Panc1 (cell line): ENCODE measurements around the gene CXCR5.

Experiments
- CTCF ChIP-seq: fragments of 450-650 bp; IDR thresholded peaks from 2 replicates; pipeline ENCODE4 v1.5.1; 2017; ENCODE audit warnings: mild to moderate bottlenecking
- POLR2AphosphoS5 ChIP-seq: IDR thresholded peaks from 2 replicates; pipeline ENCODE4 v1.6.1; 2012; ENCODE audit warnings: mild to moderate bottlenecking, low read depth, low read length, moderate library complexity
- TCF7L2 ChIP-seq: IDR thresholded peaks from 2 replicates; pipeline ENCODE4 v1.6.1; 2011; ENCODE audit warnings: mild to moderate bottlenecking, low read depth, low read length, inconsistent platforms
- TF ChIP-seq, protein P1 (sequence below), 2 experiments: IDR thresholded peaks; 2 replicates each; pipeline ENCODE4 v1.6.1; 2011 to 2012; ENCODE audit warnings: low read depth in 2 of 2, control low read depth in 1 of 2, low read length in 1 of 2, mild to moderate bottlenecking in 1 of 2, moderate library complexity in 1 of 2; ENCODE audit not compliant: insufficient read depth in 1 of 2

DNA sequence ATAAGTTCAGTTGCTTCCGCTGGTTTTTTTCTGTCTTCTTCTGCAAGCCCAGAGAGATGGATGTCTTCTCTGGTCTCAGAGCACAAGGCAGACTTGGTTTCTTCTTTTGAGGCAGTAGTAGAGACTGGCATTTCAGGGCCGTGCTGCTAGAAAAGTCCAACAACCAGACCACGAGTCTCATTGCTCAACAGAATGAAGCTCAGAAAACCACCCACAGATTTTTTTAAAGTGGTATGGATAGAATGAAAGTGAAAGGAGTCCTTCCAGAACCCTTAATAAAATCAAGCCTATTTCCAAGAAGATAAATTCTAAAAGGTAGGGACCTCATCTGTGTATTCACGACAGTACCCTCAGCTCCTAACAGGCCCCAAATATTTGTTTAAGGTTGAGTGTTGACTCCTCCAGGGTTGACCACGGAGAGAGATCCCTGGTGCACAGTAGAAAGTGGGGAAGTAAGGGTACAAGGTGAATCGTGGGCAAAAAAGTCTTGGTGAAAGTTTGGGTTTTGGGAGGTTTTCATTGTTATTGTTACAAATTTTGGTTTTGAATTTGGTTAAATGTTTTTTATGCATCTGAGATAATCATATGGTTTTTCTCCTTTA, 49.2 kb upstream of the CXCR5 start:
- TF ChIP-seq CTCF, result no peak
- TF ChIP-seq POLR2AphosphoS5, result no peak
- no peak for TF ChIP-seq TCF7L2
- TF ChIP-seq, protein P1, sequence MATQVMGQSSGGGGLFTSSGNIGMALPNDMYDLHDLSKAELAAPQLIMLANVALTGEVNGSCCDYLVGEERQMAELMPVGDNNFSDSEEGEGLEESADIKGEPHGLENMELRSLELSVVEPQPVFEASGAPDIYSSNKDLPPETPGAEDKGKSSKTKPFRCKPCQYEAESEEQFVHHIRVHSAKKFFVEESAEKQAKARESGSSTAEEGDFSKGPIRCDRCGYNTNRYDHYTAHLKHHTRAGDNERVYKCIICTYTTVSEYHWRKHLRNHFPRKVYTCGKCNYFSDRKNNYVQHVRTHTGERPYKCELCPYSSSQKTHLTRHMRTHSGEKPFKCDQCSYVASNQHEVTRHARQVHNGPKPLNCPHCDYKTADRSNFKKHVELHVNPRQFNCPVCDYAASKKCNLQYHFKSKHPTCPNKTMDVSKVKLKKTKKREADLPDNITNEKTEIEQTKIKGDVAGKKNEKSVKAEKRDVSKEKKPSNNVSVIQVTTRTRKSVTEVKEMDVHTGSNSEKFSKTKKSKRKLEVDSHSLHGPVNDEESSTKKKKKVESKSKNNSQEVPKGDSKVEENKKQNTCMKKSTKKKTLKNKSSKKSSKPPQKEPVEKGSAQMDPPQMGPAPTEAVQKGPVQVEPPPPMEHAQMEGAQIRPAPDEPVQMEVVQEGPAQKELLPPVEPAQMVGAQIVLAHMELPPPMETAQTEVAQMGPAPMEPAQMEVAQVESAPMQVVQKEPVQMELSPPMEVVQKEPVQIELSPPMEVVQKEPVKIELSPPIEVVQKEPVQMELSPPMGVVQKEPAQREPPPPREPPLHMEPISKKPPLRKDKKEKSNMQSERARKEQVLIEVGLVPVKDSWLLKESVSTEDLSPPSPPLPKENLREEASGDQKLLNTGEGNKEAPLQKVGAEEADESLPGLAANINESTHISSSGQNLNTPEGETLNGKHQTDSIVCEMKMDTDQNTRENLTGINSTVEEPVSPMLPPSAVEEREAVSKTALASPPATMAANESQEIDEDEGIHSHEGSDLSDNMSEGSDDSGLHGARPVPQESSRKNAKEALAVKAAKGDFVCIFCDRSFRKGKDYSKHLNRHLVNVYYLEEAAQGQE (IDR thresholded peaks at IDR 0.05; ENCODE audit: insufficient read depth in 1 of 2, low read depth in 2 of 2, low read length in 1 of 2), result no peak
